Fibroblast of gingiva (primary cell): Measurements from ENCODE around the gene OR51E1.

Source experiments
- DNase-seq: peaks from one replicate; pipeline ENCODE4 v3.0.0-alpha.2; 2011; ENCODE audit warnings: low read depth

The OR51E1 gene

DNA sequence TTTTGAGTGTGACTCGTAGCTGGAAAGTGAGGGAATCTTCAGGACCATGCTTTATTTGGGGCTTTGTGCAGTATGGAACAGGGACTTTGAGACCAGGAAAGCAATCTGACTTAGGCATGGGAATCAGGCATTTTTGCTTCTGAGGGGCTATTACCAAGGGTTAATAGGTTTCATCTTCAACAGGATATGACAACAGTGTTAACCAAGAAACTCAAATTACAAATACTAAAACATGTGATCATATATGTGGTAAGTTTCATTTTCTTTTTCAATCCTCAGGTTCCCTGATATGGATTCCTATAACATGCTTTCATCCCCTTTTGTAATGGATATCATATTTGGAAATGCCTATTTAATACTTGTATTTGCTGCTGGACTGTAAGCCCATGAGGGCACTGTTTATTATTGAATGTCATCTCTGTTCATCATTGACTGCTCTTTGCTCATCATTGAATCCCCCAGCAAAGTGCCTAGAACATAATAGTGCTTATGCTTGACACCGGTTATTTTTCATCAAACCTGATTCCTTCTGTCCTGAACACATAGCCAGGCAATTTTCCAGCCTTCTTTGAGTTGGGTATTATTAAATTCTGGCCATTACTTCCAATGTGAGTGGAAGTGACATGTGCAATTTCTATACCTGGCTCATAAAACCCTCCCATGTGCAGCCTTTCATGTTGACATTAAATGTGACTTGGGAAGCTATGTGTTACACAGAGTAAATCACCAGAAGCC, 11.0 kb downstream of the OR51E1 start:
- DNase-seq, result no peak

GRCh38 chr11:4658629-4659445, 15.1 kb downstream of the OR51E1 start:
- DNase-seq, result no peak

DNA sequence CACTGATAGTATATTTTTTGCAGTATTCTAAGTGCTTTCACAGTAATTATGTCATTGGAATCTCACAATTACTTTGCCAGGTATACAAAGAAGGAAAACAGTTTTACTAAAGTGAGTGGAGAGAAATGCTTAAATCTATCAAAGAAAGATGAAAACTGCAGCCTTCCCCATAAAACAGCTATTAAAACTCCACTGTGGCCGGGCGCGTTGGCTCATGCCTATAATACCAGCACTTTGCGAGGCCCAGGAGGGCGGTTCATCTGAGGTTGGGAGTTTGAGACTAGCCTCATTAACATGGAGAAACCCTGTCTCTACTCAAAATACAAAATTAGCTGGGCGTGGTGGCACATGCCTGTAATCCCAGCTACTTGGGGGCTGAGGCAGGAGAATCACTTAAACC, 19.1 kb downstream of the OR51E1 start:
- no peak for DNase-seq

DNA sequence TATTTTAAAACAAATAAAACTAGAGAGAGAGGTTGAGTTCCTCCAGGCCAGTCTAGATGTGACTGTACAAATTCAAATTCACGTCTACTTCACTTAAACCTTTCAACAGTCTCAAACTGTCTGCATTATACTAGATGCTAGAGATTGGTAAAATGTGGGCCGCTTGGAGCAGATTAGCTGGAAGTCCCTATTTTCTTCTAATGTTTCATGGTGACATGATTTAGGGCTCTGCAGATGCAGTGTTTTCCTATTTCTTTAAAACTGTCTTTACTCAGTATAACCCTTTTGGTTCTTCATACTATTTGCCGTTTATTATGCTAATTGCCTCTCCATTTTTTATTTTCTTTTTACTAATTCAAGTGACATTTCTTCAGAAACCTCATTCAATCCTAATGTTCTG, 20.4 kb downstream of the OR51E1 start:
- DNase-seq, result no peak

DNA sequence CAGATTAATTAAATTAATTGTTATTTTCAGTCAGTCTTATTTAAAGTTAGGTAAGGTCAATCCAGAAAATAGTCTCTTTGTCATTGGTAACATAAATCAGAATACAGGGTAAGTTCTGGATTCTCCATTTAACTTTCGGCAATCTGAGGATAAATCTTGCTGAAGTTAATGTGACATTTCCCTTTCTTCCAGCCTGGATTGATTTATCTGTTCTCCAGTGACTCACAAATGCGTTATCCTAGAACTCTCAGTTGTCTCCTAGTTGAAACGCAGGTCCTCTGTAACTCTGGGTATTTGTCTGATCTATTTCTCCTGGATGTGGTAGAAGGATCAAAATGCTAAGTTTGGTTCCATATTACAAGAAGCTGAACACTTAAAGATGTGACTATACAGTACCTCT, 21.0 kb downstream of the OR51E1 start:
- no peak for DNase-seq

- DNase-seq, result no peak
Measured at GRCh38 chr11:4665424-4665823, 21.6 kb downstream of the OR51E1 start.

DNA sequence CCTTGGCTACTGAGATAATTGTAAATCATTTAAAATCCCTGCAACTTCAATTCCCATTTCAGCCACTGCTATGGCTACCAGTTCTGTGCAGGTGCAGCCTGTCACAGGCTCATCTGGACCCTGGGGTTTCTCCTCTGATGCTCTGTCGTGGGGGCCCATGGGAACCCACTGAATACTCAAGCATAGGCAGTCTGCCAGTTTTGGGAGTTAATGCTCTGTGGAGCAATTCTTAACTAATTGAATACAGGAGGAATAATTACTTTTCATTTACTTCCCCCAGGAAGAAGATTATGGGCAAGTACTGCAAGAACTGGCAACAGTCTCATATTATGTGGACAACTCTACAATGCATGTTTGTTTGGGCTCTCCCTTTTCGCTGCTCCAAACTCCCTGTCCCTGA, 28.0 kb downstream of the OR51E1 start:
- no peak for DNase-seq

GRCh38 chr11:4672470-4672869, 28.7 kb downstream of the OR51E1 start:
- no peak for DNase-seq

GRCh38 chr11:4673781-4674180, 30.0 kb downstream of the OR51E1 start:
- DNase-seq, result no peak

GRCh38 chr11:4677948-4678347, 34.2 kb downstream of the OR51E1 start:
- no peak for DNase-seq

DNA sequence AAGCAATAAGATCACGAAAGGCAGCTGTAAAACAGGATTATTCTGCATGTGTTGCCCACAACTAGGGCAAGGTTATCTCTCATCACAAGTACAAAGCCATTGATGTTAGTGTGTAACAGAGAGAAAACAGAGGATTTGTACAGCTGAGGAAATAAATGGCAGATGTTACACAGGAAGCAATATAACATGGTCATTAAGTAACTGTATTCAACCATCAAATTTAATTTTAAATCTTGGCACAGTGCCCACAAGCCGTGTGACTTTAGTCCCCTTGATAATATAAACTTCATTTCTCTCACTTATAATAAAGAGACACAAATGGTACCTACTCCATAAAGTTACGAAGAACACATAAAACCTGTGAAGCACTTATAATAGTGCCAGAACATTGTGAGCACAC, 36.6 kb downstream of the OR51E1 start:
- DNase-seq, result no peak

DNA sequence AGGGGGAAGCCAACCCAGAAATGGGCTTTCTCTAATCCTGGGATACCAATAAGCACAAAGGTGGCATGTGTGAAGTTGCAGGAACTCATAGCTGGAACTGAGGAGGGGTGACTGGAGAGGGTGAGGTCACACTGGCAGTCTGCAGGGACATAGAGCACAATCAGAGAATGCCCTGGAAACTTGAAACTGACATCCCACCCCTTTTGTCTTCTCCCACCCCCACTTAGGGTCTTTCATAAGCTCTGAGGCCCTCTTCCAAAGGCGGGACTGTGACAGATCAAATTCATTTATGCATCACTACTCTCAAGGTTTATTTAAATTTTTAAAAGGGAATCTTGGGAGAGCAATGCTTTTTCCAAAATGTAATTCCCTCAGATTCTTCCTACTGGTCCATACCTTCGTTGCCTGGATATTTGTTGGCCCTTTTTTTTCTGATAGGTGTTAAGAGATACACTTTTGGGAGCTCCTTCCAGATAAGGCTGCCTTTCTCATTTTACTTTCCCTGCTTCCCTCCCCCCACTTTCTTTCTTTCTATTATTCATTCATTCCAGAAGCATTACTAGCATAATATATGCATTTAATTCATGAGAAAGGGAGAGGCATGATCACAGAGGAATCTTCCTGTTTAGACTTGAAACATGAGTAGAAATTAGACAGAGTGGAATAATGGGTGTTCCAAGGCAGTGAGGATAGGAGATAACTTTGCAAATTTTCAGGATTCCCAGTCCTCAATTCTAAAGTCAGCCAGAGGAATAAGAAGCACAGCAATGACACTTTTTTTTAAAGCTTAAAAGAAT, 39.0 kb downstream of the OR51E1 start:
- DNase-seq, result no peak

DNA sequence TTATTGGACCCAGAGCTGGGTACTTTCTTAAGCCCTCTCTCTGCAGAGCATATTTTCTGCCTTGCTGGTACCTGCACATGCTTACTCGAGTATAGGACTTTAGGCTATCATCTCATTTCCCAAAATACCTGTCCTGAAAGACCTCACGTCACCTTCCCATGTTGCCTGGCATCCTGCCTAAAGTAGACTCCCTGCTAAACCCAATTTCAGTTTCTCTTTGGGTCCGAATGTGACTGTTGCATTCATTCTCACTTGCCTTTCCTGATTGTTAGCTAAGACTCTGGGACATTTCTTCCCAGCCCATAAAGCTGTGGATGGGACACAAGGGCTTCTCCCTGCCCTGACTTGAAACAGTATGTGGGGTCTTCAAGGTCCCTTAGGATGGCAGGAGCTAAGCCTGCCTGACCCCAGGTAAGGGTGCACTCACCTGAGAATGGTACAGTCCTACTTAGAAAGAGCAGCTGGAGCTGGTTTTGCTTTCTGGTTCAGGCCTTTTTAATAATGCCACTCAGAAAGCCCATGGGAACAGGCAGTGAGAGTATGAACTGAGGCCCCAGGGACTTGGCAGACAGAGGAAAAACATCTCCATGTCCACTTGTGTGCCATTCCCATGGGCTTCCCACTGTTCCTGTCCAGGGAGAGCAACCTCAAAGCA, 41.0 kb downstream of the OR51E1 start:
- no peak for DNase-seq

DNA sequence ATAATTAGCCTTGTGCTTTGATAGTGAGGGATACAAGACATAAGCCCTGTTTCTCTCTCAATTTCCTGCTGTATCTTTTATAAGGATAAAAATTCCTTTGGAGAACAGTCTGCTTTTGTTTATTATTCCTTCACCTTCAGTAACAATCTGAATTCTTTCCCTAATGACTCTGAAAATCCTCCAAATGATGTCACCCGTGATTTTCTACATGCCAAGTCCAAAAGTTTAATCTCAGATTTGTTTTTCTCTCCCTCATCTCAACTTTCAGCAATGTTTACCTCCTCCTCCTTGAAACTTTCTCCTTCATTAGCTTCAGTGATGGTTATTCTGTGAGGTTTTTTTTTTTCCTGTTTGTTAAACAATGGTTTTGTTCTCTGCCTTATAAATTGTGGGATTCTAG, 51.7 kb downstream of the OR51E1 start:
- DNase-seq, result no peak

- no peak for DNase-seq
Measured at GRCh38 chr11:4697585-4697984, 53.8 kb downstream of the OR51E1 start, which contains the start of gene OR51E2. Gene OR51E2 (minus strand): TSS chr11:4697853. CDS start chr11:4682711, 15,142 bp downstream.

DNA sequence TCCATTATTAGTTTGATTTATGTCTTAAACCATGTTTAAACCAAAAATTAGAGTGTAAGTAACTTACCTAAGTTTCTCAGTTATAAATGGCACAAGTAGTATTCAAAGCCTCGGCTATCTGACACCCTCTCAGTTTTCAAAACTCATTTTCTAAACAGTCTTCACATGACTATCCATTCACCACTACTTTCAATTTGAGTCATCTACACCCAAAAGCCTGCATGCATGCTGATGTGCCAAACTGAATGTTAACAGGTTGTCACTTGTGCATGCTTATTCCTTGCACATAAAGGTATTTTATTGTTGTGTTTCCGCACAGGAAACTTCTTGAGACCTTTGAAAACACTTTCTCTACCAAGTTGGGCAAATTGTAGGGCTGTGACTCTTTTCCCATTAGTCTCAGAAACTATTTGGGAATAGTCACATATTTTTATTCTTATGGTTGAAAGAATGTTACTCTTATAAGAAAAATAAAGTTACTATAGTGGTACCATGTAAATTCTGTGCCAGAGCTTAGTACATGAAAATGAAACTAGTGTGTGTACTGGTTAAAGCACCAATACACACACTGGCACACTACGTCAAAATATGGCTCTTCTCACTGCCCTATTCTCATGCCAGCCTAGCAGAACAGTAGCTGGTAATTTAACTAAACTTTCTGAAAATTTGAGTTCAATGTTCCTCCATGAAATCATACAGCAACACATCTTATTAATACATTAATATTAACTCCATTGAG, 56.1 kb downstream of the OR51E1 start:
- no peak for DNase-seq

DNA sequence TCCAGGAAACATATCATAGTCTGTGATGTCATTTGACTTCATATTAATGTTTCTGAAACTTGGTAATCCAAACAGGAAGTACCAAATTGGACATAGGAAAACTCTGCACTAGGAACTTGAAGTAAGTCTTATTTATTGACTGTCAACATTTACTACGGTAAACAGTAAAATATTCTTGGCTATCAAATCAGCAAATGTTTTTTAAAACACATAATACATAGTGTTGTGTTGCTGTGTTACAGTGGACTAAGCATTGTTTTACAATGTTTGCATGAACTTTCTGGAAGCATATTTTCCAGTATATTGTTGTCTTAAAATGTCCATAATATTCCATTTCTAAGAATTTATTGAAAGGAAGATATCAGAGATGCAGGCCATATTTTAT, 56.6 kb downstream of the OR51E1 start:
- no peak for DNase-seq

DNA sequence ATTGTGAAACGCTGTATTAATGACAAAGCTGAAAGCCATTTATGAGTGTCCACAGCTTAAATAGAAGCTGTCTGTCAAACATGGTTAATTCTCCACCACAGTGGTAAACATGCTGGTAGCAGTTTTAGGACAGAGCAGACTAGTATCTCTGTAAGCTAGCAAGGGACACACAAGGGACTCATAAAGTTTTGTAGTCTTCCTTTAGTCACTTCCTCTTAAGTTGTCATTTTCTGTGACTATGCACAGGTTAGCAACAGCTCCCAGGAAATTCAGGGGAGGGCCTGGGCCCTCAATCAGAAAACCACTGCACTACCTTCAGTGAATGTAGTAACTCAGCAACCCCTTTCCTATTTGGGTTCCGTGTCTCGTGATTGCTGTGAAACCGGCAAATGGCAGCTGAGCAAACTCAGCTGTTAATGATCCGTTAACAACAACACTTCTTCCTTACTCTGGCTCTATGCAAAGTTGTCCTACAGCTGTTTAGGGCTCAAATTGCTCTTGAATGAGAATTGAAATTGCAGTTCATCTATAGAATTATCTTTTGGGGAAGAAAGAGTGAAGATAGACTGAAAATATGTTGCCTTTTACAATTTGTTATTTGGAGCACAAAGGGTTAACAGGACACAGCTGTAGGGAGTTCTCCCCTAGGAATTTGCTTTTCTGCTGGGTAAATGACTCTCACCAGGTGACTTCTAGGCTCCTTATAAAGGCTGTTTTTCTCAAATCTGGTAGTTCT, 60.4 kb downstream of the OR51E1 start, which contains the start of gene MMP26:
Gene MMP26 (plus strand): TSS at position 731 of the 736 bp plus-strand sequence.
- no peak for DNase-seq

DNA sequence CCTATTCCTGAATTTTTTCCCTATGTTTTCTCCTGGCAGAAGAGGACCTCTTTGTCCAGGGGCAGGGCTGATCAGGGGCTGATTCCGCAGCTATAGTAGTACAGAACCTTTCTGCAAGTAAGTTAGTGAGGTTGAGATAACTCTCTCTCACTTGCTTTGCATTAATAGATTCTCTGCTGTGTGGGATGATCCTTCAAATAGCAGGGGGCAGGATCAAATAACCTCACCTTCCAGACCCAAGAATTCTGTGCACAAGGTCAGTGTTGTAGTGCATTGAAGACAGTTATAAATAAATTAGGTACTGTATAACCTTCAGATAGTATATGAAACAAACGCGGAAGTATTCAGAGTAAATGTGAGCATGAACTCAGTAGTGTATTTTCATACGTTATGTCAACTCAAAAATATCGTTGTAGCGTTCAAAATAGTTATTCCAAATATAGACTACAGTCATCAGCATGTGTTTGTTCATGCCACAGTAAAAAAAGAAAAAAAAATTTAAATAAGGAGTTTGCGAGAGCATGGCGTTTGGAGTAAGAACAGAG, 61.1 kb downstream of the OR51E1 start:
- no peak for DNase-seq
